HT1080 (cell line): ENCODE measurements around the gene NFE2L3. TPM values are rescaled to one million over a fixed set of nuclear protein-coding genes. Genes with fewer than 3 reads are reported as not detected.
"Not testable (repeated sequence)": the region's sequence is repeated elsewhere in the genome, so short reads cannot be mapped to it uniquely, and the experiment has no call there.

Experiments used
- DNase-seq: peaks from one replicate; pipeline ENCODE4 v3.0.0-alpha.2; 2015; ENCODE audit warnings: low read depth
- polyA plus RNA-seq, 2 experiments: library from polyadenylated mRNA; depleted of rRNA; stranded (reverse); fragments of >200 nt; gene quantifications; 2 replicates each; pipeline ENCODE4 v1.2.3, GENCODE V29; 2015
- total RNA-seq: library from RNA; depleted of rRNA; stranded (reverse); fragments of >200 nt; shearing (Covaris generic); gene quantifications from 2 replicates; pipeline ENCODE4 v1.2.3, GENCODE V29; 2014; rRNA removed

The NFE2L3 gene
- 25.4 and 26.9 TPM in 2 replicates for total RNA-seq
- polyA plus RNA-seq (2015; cell fraction: cytosol; rRNA removed) = 55.9 and 66.2 TPM in 2 replicates
- 126 and 129 TPM in 2 replicates for polyA plus RNA-seq (2015; cell fraction: nucleus; rRNA removed)

- DNase-seq = peak; percentile 73
Observed at GRCh38 chr7:26151953-26152781, at the start of gene NFE2L3. NFE2L3 (plus strand) TSS chr7:26152198; CDS start chr7:26152499, 301 bp downstream.

GRCh38 chr7:26103596-26103995 is 48.4 kb upstream of the NFE2L3 start:
- DNase-seq = no peak

- no peak for DNase-seq
Observed at GRCh38 chr7:26105236-26105635, 46.8 kb upstream of the NFE2L3 start.

- DNase-seq = no peak
Observed at GRCh38 chr7:26105931-26106330, 46.1 kb upstream of the NFE2L3 start.

GRCh38 chr7:26112203-26112740 is 39.7 kb upstream of the NFE2L3 start:
- DNase-seq = no peak

GRCh38 chr7:26115650-26116049 is 36.3 kb upstream of the NFE2L3 start:
- DNase-seq = no peak

GRCh38 chr7:26117142-26117807 is 34.7 kb upstream of the NFE2L3 start:
- peak; percentile 13 for DNase-seq

GRCh38 chr7:26117970-26118369 is 34.0 kb upstream of the NFE2L3 start:
- no peak for DNase-seq

GRCh38 chr7:26122745-26123144 is 29.3 kb upstream of the NFE2L3 start:
- no peak for DNase-seq

- not testable (repeated sequence) for DNase-seq
Observed at GRCh38 chr7:26124775-26125174, 27.2 kb upstream of the NFE2L3 start.

GRCh38 chr7:26127411-26127810 is 24.6 kb upstream of the NFE2L3 start:
- no peak for DNase-seq

- no peak for DNase-seq
Observed at GRCh38 chr7:26131056-26131589, 20.9 kb upstream of the NFE2L3 start.

GRCh38 chr7:26135076-26135475 is 16.9 kb upstream of the NFE2L3 start:
- no peak for DNase-seq

- DNase-seq = no peak
Observed at GRCh38 chr7:26135551-26135950, 16.4 kb upstream of the NFE2L3 start.

- no peak for DNase-seq
Observed at GRCh38 chr7:26136831-26137230, 15.2 kb upstream of the NFE2L3 start.

- DNase-seq = no peak
Observed at GRCh38 chr7:26140380-26140779, 11.6 kb upstream of the NFE2L3 start.

GRCh38 chr7:26141077-26141476 is 10.9 kb upstream of the NFE2L3 start:
- DNase-seq = no peak

GRCh38 chr7:26143298-26144048 is 8.5 kb upstream of the NFE2L3 start:
- DNase-seq = no peak

GRCh38 chr7:26144184-26145080 is 7.6 kb upstream of the NFE2L3 start:
- DNase-seq = no peak

GRCh38 chr7:26145238-26145637 is 6.8 kb upstream of the NFE2L3 start:
- DNase-seq = no peak
